GM18867 (cell line): Measurements from ENCODE around the gene SOBP.
A peak's percentile ranks its signal among the peaks of the same experiment; 100 is the strongest.

Source experiments
- ATAC-seq: cut with Tn5 transposase; IDR thresholded peaks from one replicate; pipeline ENCODE4 v1.9.1; 2021; ENCODE audit warnings: mild to moderate bottlenecking, moderate library complexity; ENCODE audit not compliant: unreplicated experiment

Gene SOBP

DNA sequence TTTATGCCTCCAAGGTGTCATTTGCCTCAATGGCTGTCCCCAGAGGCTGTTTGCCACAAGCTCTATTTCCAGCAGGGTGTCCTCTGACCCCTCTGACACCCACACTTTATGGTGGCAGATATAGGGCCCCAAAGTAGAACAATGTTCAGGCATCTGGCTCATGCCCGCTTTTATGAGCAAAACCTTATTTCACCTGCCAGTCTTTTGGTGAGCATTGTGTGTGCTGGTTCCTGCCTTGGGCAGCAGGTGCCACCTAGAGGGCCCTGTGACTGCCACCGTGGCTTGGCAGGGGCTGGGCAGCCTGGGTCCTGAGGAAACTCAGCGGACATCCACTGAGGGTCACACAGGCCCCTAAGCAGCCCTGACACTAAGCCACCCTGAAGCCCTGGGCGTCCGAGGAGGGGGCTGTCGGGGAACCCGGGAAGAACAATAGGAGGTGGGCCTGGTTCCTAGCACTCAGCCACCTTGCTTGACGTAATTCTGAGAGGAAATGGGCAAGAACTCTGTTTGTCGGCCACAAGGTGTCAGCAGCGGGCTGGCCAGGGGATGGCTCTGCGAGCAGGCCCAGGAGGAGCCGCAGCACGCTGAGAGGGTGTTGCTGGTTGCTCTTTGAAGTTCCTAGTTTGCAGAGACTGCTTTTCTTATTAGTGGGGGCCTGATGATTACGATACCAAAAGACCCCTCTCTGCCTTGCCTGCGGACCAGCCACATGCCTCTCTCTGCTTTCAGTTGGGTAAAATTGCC lies 185.2 kb downstream of the SOBP start:
- peak; percentile 92 for ATAC-seq

DNA sequence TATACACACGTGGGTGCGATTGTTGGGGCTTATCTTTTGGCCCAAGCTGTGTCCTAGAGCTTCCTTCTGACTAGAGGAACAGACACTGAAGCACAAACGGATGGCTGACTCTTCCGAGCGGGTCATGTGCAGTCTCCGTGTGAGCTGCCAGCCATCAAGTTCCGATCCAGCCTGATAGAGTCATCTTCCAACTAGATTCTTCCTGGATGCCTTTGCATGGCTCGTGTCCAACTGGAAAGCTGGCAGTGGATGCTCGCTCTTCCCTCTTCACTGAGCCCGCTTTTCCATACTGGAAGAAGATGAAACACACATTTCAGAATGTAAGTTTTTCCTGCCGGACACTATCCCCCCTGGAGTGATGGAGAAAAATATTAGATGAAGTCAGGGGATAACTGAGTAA lies 186.1 kb downstream of the SOBP start:
- no peak for ATAC-seq

DNA sequence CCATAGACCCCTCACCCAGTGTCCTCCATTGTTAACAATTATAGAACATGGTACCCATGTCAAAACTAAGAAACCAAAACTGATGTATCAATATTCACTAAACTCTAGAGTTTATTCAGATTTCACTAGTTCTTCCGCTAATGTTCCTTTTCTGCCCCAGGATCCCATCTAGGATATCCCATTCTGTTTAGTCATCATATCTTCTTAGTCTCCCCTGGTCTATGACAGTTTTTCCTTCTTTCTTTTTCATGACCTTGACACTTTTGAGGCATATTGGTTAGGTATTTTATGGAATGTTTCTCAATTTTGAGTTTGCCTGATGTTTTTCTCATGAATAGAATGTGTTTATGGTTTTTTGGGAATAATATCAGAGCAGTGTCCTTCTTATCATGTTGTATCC lies 187.5 kb downstream of the SOBP start:
- no peak for ATAC-seq

DNA sequence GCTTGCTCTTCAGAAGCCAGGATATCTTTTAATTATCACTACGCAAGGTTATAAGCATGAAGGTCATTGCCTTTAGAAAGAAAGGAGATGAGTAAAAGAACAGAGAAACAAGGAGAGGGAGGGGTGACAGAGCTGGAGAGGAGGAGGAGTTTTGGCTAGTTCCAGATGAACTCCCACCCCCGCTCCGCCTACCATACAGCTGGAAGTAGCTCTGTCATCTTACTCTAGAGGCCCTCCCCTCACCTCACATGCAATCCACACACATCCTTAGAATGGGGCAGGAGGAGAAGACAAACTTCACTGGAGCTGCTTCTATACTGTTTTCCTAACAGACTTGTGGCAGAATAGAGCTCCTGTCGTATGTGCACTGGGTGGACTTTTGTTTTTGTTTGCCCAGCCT lies 189.5 kb downstream of the SOBP start:
- no peak for ATAC-seq

DNA sequence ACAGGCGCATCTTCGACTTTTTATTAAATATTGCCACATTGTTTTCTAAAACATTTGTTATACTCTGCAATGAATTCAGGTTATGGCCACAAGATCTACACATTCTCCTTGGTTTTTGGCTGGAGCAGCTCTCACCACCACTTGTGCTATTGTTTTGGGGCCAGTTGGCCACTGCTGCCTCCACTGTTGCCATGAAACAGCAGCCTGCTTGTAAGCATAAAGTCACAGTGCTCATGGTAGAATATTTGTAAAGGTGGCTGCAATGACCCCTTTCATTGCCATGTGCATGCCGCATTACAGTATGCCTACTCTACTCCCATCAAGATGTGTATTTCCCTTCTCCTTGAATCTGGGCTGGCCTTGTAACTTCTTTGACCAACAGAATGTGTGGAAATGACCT lies 192.8 kb downstream of the SOBP start:
- ATAC-seq = no peak

DNA sequence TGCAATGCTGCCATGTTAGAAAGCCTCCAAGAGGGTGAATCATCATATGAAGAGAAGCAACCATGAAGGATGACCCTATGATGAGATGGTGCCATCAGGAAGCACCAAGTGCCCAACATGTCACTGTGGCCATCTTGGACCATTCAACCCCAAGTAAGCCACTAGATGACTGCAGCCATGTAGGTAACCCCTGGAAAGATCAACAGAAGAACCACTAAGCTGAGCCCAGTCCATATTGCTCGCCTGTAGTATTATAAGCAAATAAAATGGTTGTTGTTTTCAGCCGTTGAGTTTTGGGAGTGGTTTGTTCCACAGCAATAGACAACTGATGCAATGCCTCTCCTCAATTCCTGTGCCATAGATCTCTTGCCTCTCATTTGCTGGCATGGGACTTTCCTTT lies 193.3 kb downstream of the SOBP start:
- no peak for ATAC-seq

DNA sequence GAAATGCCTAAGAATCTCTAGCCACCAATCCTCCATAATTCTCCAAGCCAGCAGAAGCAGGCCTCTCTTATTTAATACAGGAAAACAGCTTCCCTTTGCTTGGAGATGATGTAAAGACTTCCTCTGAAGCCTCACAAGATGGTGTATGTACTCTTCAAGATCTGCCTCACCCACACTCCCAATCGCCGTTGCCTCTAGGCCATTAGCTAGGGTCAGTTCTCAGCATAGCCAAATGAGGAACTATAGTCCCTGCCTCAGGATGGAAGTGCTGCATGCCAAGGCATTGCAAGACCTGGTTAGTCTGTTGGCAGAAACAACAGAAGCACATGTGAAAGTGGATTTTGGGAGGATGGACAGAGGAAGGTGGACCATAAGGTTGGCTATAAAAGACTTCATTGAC lies 195.1 kb downstream of the SOBP start:
- ATAC-seq = no peak

DNA sequence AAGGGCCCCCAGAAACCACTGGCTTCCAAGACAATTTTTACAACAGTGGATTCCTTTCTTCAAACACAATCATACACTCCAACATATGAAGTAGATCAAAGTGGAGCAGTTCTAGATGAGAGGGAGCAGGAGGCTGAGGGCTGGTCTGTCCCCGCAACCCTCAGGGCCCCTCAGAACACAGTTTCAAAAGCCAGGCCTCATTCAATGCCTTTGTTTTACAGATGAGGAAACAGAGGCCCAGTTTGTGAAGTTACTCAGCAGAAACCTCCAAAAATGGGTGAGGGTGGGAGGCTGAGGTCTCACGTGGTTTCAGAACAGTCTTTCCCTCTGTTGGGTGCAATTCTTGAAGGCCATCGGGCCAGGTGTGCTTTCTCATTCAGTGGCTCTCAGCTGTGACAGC lies 199.3 kb downstream of the SOBP start:
- ATAC-seq = no peak

DNA sequence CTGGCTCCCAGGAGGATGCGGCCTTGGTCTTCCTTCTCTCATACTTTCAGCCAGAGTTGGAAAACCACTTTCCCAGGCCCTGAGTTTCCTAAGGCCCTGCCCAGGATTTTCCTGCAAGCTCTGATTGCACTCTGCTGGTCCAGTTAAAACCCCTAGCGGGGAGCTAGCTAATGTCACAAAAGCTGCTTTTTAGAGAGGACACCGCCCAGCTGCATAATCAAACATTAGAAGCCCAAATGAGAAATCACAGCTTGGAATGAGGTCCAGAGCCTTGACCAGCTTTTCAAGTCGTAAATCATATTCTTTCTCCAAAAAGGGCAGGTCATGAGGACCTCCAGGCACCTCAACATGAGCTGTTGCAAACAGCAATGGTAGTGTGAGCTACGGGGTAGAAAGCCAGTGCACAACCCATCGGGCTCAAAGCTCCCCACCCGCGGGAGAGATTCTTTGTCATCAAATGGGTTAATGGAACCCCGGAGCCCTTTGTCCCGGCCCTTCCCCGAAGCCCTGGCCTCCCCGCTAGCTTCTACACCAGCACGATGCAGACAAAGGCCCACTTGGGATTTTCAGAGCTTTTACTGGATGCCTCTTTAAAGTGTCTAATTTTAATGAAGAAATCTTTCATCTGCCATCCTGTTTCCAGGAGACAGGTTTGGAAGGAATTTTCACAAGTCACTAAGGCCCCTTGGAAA lies 200.2 kb downstream of the SOBP start:
- ATAC-seq = no peak

DNA sequence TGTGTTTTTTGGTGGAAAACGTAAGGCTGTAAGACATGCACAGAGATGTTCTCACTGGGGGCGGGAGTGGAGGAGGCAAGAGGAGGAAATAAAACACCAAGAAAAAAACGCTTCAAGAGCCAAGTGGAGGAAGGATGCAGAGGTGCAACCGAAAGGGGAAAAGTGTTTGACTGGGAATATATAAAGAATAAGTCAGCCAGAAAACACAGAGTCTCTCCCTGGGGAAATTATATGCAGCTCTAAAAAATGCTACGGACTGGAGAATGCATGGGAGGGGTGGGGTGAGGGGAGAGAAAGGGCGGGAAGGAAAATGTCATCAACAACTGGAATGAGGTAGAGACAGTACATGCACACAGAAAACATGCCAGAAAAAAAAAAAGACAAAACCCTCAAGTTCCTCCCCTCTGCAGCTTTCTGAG lies 200.7 kb downstream of the SOBP start:
- no peak for ATAC-seq

DNA sequence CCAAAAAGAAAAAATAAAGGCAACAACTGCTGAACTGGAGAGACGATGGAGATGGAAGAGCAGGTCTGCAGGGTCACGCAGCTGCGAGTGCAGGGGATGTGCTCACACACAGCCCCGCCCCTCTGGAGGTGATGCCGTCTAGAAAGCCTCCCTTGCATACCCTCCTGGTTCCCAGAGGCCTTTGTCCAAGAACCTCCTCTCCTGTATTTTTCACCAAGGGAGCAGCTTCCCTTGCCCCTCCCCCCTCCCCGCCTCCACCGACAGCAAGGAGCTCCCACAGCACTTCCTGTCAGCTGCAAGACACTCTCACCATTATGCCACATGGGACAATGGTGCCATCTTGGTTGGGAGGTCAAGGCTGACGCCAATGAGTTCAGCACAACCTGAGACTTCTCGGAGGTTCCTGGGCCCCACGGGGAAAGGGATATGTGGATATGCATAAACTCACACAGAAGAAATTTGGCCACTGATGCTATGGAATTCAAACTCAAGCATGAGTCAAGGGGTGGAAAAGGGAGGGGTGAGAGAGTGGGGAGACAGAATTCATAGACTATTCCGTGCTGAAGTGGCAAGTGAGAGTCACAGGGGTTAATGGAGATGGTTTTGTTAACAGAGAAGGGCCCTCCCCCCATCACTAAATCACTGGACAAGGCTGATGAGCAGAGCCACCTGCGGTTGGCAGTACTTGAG lies 201.3 kb downstream of the SOBP start:
- ATAC-seq = no peak

DNA sequence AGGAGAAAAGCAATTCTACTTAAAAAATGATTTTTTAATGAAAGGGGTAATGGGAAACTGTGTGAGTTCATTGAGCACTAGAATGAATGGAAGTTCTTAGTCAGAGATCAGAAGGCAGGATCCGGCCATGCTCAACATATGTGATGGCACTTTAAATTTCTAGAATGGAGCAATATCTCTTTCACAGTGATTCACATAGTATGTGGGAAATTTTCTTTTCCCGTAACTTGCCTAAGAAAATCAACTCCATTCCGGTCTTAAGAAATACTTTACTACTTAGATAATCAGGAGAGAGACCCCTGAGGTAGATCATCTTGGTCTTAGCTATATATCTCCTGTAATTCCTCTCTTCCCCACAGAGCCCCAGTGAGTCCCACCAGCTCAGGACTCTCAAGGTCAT lies 202.4 kb downstream of the SOBP start:
- no peak for ATAC-seq

DNA sequence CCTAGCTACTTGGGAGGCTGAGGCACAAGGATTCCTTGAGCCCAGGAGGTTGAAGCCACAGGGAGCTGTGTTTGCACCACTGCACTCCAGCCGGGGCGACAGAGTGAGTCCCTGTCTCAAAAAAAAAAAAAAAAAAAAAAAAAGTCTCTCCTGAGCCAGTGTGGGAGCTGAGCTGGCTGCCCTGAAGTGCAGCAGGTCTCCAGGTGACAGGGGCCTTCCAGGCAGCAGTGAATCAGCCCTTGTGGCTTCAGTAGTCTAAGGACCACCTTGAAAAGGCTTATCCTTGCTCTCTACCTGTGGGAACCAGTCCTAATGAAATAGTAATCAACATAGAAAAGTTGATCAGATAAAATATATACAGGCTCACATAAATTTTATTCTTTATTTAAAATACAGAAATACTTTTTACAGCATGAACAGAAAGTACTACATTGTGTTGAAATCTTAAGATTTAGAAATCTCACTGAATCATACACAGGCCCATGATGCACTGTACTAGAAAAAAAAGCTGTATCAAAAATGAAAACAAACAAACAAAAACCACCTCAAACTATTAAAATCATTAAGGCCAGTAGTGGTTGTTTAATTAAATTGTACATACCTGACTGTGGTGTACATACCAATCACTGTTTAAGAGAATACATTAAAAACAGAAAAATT lies 205.3 kb downstream of the SOBP start:
- ATAC-seq = no peak

DNA sequence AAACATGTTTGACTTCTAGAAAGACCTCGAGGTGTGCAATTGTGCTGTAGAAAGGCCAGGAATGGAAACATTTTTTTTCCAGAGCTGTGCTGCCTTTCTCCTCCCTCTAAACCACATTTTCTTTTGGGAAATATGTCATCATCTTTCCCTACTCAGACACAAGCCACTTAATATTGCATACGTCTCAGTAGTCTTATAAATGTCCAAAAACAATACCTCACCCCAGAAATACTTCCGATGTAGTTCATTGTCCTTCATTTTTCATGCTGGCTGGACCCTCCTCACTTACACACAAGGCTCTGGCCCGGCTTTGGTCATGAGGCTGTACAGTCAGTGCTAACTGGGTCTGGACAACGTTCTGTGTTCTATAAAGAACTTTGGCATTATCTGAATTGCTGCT lies 207.8 kb downstream of the SOBP start:
- ATAC-seq = no peak

DNA sequence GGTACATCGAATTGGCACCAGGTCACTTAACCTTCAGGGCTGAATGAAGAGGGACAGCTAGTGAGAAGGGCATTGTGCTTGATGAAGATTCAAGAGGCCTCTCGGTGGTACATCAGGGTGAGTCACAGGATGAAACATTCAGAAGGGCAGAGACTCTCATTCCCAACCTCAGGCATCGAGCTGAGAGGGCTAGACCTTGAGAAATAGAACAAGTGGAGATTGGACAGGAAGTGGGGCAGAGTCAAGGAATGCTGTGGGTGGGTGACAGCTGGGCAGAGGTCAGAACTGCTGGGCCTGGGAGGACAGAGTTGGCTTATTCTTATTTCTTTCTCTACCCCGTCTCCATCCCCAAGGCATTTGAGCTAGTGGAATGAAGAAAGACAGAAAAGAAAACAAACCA lies 208.2 kb downstream of the SOBP start:
- ATAC-seq = no peak

DNA sequence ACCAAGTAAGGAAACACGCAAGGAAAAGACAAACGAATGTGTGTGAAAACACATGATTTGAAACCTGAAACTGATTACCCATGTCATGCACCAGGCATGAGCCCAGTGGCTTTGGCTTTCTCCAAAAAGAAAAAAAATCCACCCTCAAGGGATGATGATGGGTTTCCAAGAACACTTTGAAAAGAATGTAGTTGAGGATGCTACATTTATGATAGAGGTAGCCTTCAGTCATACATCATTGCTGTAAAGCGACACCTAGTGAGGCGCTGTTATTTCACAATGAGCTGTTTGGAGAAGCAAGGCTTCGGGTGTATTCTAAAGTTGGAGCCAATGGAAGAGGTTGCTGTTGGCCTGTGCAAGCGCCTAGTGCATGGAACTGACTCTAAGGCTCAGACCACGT lies 209.3 kb downstream of the SOBP start:
- no peak for ATAC-seq

DNA sequence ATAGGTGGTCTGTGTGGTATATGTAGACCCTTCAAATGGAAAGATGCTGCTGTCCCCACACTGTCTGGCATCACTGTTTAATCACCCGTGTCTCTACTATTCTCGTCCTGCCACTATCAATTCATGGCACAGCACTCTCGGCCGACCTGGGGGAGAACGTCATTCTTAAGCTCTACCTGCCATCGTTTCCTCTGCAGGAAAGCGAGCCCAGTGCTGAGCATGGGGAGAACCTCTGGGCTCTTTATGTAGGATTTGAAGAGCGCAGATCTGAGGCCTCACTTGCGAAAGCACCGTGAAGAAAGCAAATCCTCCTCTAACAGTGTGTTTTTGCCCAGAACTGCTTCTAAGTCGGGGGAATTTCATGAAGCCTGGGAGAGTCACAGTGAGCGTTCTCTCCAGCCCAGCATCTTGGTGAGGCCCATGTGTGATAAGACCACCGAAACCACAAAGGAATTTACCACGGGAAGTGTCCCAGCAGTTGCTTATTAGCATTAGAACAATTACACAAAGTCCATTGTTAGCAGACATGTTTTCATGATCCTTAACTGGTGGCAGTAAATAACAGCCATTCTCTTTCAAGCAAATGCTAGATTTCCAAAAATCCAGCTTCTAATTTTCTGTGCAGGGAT lies 209.9 kb downstream of the SOBP start:
- no peak for ATAC-seq

DNA sequence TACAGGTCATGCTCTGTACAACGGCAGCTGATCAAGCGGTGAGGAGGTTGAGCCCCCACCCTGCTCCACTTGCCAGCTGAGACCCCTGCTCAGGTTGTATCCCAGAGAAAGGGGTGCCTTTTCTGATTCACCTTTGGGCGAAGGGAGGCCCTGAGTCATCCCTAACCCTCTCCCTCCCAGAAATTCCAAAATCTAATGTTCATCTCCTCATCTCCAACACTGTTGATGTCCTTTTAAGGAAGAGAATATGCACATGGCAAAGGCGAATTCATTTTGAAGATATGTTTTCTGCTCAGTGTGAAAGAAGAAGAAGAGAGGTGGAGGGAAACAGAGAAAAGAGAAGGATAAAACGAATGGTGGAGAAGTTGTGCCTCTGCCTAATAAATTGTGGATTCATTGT lies 213.7 kb downstream of the SOBP start:
- ATAC-seq = no peak

DNA sequence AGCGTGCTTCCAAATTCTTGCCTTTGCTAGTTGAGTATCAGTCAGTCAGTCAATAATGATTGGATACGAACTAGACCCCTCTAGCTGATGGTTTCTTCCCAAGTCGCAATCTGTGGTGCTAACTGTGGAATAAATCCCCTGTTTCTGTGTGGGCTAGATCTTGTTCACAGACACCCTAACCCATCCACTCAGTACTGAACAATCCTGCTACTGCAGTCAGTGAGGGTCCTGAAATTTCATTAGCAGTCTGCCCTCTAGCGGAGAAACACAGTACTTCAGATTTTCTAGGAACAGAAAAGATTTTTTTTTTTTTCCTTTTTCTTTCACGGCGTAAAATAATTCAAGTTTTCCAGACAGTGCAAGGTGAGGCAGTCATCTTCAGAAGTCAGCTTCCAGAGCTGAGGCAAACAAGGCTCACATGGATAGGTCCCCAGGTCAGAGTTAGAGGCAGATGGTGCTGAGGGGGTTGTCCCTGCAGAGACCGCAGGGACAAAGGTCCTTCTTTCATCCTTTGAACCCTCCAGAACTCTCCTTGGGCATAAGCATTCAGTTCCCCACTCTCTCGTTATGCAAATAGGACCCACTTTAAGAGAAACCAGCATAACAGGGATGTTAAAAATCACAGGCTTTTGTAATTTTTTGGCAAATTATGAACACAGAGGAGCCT lies 214.6 kb downstream of the SOBP start:
- no peak for ATAC-seq

DNA sequence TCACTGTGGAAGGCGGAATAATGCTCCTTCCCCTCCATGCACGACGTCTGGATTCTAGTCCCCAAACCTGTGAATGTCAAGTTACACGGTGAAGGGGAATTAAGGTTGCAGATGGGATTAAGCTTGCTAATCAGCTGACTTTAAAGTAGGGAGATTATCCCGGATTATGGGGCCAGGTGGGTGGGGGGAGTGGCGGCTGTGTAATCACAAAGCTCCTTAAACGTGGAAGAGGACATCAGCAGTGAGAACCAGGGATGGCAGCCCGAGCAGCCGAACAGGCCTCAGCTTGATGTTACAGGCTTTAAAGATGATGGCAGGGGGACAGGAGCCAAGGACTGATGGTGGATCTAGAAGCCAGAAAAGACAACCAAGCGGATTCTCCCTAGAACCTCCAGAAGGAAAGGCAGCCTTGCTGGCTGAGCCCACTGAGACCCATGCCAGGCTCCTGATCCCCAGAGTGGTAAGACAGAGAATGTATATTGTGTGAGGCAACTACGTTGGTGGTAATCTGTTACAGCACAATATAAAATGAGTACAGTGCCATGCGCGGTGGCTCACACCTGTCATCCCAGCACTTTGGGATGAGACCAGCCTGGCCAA lies 216.7 kb downstream of the SOBP start:
- ATAC-seq = no peak
